ENCODE data around the gene DNASE1L2. TPM values are rescaled to one million over a fixed set of nuclear protein-coding genes. Genes with fewer than 3 reads are reported as not detected.

Gene DNASE1L2
- total and polyA plus RNA-seq, 2 donors (not counting 3 experiments of a cell fraction or from before 2014, with no cell fraction given): 0.57 to 1.2 TPM

- ChIA-PET POLR2A (no interaction called here), CTCF (no interaction called here)
- intact Hi-C loops (cut with micrococcal nuclease) (no loop called here), dilution Hi-C loops (cut with MboI; ENCODE audit: extremely low pct_ligation_motif_present, low sequenced_read_pairs) (no loop called here)
- Histone ChIP-seq H3K27me3 (ENCODE audit: control insufficient read depth in 2 of 2, insufficient read depth in 2 of 2, low read length in 2 of 2) (peaks cover 5 to 18% of the 10 kb centered on the region in 2 experiments), H2AFZ (ENCODE audit: low read depth, low read length) (no peak overlapping the region), H3K27ac (ENCODE audit: insufficient read depth, low read depth, low read length) (no peak overlapping the region), H3K36me3 (ENCODE audit: control insufficient read depth in 2 of 2, extremely low read depth in 1 of 2, insufficient read depth in 2 of 2, low read length in 2 of 2) (peaks cover 9 to 46% of the 10 kb centered on the region in 2 experiments), H3K4me3 (replicated peaks in 1 of 3; ENCODE audit: insufficient read depth in 1 of 3, low read depth in 1 of 3, low read length in 3 of 3) (no peak overlapping the region), H3K4me1 (ENCODE audit: control insufficient read depth, extremely low read depth, insufficient read depth, low read length) (peaks cover 10% of the 10 kb centered on the region), H3K9ac (replicated peaks; ENCODE audit: extremely low read depth, insufficient read depth, low read length) (no peak overlapping the region), H4K20me1 (replicated peaks; ENCODE audit: control insufficient read depth, extremely low read depth, insufficient read depth, low read length) (no peaks in the 10 kb centered on the region), H3K4me2 (ENCODE audit: insufficient read depth, low read length) (no peak overlapping the region), H3K9me3 (replicated peaks; ENCODE audit: control insufficient read depth, insufficient read depth, low read length) (no peaks in the 10 kb centered on the region), H3K79me2 (ENCODE audit: control insufficient read depth, insufficient read depth, low read length) (no peaks in the 10 kb centered on the region), H3K9me1 (replicated peaks; ENCODE audit: control insufficient read depth, extremely low read depth, insufficient read depth, low read length) (no peaks in the 10 kb centered on the region)
- DNase-seq (ENCODE audit: low read depth, low spot score) (no peak), FAIRE-seq (no peak)
- BruUV-seq (replicated peaks): no TSS peak
- TF ChIP-seq FOS (IDR thresholded peaks at IDR 0.05; ENCODE audit: borderline replicate concordance, insufficient read depth, low read length) (no peak), POLR2A (IDR thresholded peaks at IDR 0.05; ENCODE audit: low read depth, low read length) (no peak), EZH2 (IDR thresholded peaks at IDR 0.05; ENCODE audit: borderline replicate concordance, low read depth, low read length, severe bottlenecking) (no peak), POLR2AphosphoS5 (IDR thresholded peaks at IDR 0.05; ENCODE audit: insufficient read depth, low read depth, low read length) (no peak)
- TF ChIP-seq, protein P1, sequence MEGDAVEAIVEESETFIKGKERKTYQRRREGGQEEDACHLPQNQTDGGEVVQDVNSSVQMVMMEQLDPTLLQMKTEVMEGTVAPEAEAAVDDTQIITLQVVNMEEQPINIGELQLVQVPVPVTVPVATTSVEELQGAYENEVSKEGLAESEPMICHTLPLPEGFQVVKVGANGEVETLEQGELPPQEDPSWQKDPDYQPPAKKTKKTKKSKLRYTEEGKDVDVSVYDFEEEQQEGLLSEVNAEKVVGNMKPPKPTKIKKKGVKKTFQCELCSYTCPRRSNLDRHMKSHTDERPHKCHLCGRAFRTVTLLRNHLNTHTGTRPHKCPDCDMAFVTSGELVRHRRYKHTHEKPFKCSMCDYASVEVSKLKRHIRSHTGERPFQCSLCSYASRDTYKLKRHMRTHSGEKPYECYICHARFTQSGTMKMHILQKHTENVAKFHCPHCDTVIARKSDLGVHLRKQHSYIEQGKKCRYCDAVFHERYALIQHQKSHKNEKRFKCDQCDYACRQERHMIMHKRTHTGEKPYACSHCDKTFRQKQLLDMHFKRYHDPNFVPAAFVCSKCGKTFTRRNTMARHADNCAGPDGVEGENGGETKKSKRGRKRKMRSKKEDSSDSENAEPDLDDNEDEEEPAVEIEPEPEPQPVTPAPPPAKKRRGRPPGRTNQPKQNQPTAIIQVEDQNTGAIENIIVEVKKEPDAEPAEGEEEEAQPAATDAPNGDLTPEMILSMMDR (IDR thresholded peaks at IDR 0.05; ENCODE audit: extremely low read depth in 1 of 2, insufficient read depth in 1 of 2, low read depth in 1 of 2, low read length in 2 of 2): no peak
- TF ChIP-seq, protein P2, sequence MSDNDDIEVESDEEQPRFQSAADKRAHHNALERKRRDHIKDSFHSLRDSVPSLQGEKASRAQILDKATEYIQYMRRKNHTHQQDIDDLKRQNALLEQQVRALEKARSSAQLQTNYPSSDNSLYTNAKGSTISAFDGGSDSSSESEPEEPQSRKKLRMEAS (IDR thresholded peaks at IDR 0.05; ENCODE audit: insufficient read depth, insufficient read length): no peak
These were observed 2.1 kb upstream of the DNASE1L2 start for GRCh38 chr16:2233872-2234812.
